Activated T-cell treated with anti-CD3 and anti-CD28 coated beads, Interleukin-2, amount 50 U/mL, for 48 hours (primary cell): ENCODE data around the gene PLA2G4F.

Source experiments
- DNase-seq, 2 experiments: peaks; one replicate each; pipeline ENCODE4 v3.0.0-alpha.2; 2020

PLA2G4F gene

GRCh38 chr15:42156243-42156922, at the start of gene PLA2G4F:
Gene PLA2G4F, minus strand, starts transcription at chr15:42156636. Its CDS starts 87 bp downstream, at chr15:42156549.
- no peak for DNase-seq

GRCh38 chr15:42203891-42204290, 47.5 kb upstream of the PLA2G4F start:
- no peak for DNase-seq

- DNase-seq = no peak
Observed at GRCh38 chr15:42202653-42203052, 46.2 kb upstream of the PLA2G4F start.

- DNase-seq = no peak
Observed at GRCh38 chr15:42201801-42202200, 45.4 kb upstream of the PLA2G4F start.

- DNase-seq = no peak
Observed at GRCh38 chr15:42199126-42199525, 42.7 kb upstream of the PLA2G4F start.

- no peak for DNase-seq
Observed at GRCh38 chr15:42198516-42198915, 42.1 kb upstream of the PLA2G4F start.

GRCh38 chr15:42194513-42194912, 38.1 kb upstream of the PLA2G4F start:
- no peak for DNase-seq

GRCh38 chr15:42193383-42193782, 36.9 kb upstream of the PLA2G4F start:
- DNase-seq = no peak

- DNase-seq = no peak
Observed at GRCh38 chr15:42191610-42192346, 35.3 kb upstream of the PLA2G4F start.

GRCh38 chr15:42190370-42190769, 33.9 kb upstream of the PLA2G4F start:
- DNase-seq = no peak

GRCh38 chr15:42185801-42186200, 29.4 kb upstream of the PLA2G4F start:
- no peak for DNase-seq

- no peak for DNase-seq
Observed at GRCh38 chr15:42184736-42185135, 28.3 kb upstream of the PLA2G4F start.

GRCh38 chr15:42184296-42184695, 27.9 kb upstream of the PLA2G4F start:
- DNase-seq = no peak

GRCh38 chr15:42182961-42183360, 26.5 kb upstream of the PLA2G4F start:
- DNase-seq = no peak

- DNase-seq = no peak
Observed at GRCh38 chr15:42182328-42182886, 26.0 kb upstream of the PLA2G4F start.

- DNase-seq = no peak
Observed at GRCh38 chr15:42178056-42178455, 21.6 kb upstream of the PLA2G4F start.

GRCh38 chr15:42175671-42176070, 19.2 kb upstream of the PLA2G4F start:
- no peak for DNase-seq

GRCh38 chr15:42172475-42172874, 16.0 kb upstream of the PLA2G4F start:
- no peak for DNase-seq

GRCh38 chr15:42171795-42172194, 15.4 kb upstream of the PLA2G4F start:
- DNase-seq = no peak

GRCh38 chr15:42171122-42171521, 14.7 kb upstream of the PLA2G4F start:
- no peak for DNase-seq

GRCh38 chr15:42166225-42166940, 9.9 kb upstream of the PLA2G4F start:
- no peak for DNase-seq

- DNase-seq = no peak
Observed at GRCh38 chr15:42165106-42165505, 8.7 kb upstream of the PLA2G4F start.

- DNase-seq = no peak
Observed at GRCh38 chr15:42163947-42164550, 7.6 kb upstream of the PLA2G4F start.
